Mammary epithelial cell (primary cell): ENCODE data around the gene NRM.

Source experiments
- EZH2 ChIP-seq: IDR thresholded peaks from 2 replicates; pipeline ENCODE4 v1.6.1; 2012; ENCODE audit warnings: low read length, inconsistent platforms, borderline replicate concordance
- TF ChIP-seq, protein P1 (sequence below), 2 donors: IDR thresholded peaks in 1 of 2; conservative IDR thresholded peaks in 1 of 2; 2 replicates each; pipeline ENCODE4 v1.5.1; 2011 to 2012; ENCODE audit warnings: inconsistent platforms in 2 of 2, low read length in 2 of 2, mild to moderate bottlenecking in 2 of 2, control low read depth in 1 of 2, low read depth in 1 of 2; ENCODE audit not compliant: insufficient read depth in 1 of 2; ENCODE audit errors: extremely low read depth in 1 of 2

DNA sequence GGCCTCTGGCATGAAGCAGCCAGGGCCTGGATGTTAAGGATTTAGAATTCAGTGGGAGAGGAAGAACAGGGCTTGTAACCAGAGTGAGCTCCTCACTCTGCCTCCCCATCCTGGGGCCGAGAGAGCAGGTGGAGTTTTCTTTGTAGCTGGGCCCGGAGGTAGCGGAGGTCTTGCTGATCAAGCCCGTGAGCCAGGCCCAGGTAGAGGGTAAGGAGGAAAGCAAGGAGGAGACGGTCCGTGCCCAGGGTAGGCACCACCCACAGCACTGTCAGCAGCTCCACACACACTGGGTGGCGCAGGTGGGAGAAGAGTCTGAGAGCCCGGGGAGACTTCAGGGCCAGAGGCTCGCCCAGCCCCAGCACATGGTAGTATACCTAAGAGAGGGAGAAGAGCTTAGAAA, 2.2 kb downstream of the NRM start:
- TF ChIP-seq, protein P1, sequence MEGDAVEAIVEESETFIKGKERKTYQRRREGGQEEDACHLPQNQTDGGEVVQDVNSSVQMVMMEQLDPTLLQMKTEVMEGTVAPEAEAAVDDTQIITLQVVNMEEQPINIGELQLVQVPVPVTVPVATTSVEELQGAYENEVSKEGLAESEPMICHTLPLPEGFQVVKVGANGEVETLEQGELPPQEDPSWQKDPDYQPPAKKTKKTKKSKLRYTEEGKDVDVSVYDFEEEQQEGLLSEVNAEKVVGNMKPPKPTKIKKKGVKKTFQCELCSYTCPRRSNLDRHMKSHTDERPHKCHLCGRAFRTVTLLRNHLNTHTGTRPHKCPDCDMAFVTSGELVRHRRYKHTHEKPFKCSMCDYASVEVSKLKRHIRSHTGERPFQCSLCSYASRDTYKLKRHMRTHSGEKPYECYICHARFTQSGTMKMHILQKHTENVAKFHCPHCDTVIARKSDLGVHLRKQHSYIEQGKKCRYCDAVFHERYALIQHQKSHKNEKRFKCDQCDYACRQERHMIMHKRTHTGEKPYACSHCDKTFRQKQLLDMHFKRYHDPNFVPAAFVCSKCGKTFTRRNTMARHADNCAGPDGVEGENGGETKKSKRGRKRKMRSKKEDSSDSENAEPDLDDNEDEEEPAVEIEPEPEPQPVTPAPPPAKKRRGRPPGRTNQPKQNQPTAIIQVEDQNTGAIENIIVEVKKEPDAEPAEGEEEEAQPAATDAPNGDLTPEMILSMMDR (conservative IDR thresholded peaks at IDR 0.05 in 1 of 2, IDR thresholded peaks at IDR 0.05 in 1 of 2; ENCODE audit: extremely low read depth in 1 of 2, insufficient read depth in 1 of 2, low read depth in 1 of 2, low read length in 2 of 2), result no peak
- TF ChIP-seq EZH2, result no peak
